ENCODE measurements around the gene PHYKPL.

Gene PHYKPL

DNA sequence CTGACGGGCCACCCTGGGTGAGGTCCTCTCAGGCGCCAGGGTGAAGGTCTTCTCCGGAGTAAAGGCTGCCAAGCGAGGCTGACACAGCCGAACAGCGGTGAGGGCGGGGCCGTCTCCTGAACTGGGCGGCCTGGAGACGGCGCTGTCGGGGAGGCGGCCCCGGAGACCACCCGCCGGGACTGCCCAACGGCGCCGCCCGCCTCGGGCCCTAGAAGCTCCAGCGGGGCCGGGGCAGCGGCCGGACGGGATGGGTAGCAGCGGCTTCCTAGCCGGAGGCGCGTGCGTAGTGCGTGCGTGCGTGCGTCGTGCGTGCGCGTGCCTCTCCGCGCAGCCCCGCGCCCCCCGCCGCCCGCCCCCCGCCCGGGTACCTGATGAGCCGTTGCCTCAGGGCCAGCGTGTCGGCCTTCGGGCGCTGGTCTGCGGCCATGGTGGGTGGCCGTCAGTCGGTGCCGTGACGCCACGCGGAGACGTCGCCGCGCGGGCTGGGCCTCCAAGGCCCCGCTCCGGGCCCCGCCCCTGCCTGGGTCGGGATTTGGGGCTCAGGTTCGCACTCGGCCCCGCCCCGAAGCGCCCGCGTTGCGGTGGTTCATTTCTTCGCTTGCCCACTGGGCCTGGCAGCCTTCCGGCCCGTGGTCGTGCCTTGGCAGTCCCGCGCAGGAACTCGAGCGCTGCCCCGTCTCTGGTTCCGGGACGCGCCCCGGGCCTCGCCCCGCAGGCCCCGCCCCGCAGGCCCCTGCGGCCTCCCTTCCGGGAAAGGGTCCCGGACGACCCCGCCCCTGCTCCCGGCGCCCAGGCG lies at the start of gene PHYKPL:
Gene PHYKPL, minus strand, starts transcription at position 679 of the 796 bp plus-strand sequence. Its CDS starts 252 bp downstream, at position 427.
- DNase-seq (ENCODE audit: low read depth in 2 of 2, low spot score in 1 of 2): peak in 1 of 2 donors; percentile 30

GRCh38 chr5:178282391-178282790 lies 49.8 kb upstream of the PHYKPL start:
- DNase-seq (ENCODE audit: low read depth in 2 of 2, low spot score in 1 of 2): no peak

DNA sequence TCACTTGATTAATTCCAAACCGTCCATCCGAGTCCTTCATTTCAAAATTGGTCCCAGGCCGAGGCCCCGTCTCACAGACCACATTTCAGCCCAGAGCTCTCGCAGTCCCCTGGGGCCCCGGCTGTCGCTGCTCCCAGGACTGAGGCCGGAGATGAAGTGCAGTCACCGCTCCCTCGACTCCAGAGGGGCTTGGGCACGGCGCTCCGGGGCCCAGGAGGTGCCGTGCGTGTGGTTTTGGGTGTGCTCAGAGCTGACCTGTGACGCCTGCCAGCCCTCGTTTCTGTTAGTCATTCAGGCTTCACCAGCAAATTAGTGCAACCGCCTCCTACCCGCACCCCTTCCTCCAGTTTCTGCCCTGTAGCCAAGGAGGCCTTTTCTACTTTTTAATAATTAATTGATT lies 48.7 kb upstream of the PHYKPL start:
- no peak for DNase-seq (ENCODE audit: low read depth in 2 of 2, low spot score in 1 of 2)

DNA sequence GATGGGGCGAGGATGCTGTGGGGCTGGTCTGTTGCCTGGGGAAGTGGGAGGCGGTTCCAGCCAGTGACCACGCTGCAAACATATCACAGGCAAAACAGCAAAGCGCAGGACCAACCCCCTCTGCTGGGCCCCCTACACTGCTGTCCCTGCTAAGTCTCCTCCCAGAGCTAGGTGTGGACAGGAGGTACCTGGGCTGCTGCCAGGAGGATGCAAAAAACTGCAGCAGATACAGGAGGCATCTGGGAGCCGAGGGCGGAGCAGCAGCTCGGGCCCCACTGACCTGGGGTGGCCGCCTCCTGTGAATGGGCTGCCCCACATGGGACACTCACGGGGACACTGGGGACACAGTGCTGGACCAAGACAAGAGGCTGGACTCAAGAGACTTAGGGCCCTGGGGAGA lies 48.0 kb upstream of the PHYKPL start:
- DNase-seq (ENCODE audit: low read depth in 2 of 2, low spot score in 1 of 2): no peak

DNA sequence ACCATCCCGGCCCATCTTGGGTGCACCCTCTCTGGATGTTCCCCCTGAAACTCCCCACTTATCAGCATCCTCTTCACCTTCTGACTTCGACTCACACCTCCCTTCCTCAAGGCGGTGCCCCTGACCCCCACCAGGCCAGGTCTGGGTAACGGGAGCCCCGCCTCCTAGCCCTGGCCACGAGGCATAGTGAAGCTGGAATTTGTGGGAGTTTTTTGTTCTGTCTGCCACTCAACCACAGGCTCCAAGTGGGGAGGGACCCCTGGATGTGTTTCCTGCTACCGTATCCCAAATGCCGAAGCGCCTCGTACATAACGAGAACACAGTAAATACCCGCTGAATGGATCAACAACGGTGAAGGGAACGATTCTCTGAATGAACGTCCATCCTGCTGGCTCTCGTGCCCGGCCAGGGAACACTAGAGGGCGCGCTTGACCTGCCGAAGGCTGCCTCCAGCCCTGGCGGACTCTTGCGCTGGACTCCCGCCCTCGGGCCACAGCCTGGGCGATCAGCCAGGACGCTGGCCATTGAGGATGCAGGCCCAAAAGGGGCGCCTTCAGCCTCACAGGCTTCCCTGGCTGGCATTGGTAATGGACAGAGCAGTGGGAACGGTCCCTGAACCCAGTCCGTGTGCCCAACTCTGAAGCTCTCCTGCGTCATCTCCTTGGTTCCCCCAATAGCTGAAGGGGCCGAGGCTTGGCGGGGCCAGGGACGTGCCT lies 47.3 kb upstream of the PHYKPL start:
- peak in 1 of 2 donors; percentile 17 for DNase-seq (ENCODE audit: low read depth in 2 of 2, low spot score in 1 of 2)

DNA sequence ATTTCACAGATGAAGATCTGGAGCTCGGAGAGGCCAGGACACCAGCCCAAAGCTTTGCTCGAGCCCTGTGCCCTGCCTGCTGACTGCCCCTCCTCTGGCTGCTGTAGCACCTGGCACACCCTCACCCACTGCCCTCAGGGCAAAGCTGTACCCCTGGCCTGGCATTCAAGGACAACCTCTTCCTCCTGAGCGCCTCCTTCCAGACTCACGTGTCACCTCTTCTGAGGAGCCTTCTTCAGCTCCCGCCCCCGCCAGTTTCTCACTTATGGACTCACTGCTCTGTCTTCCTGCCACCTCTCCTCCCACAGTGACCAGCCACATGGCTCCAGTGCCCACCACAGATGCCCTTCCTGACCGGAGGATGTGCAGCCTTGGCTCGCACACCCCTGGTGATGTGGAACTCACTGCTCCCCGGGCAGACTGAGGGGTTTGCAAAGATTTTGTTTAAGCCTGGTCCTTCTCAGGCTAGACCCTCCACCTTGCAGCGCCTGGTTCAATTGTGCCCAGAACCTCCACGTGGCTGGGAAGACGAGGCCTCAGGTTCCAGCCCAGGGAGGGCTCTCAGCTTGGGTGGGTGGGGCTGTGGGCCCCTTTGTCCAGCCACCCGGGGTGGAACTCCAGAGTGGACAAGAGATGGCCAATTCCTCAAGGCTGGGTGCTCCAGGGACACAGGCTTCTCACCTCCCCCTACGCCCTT lies 46.6 kb upstream of the PHYKPL start:
- DNase-seq (ENCODE audit: low read depth in 2 of 2, low spot score in 1 of 2): no peak

GRCh38 chr5:178278358-178279023 lies 45.9 kb upstream of the PHYKPL start:
- no peak for DNase-seq (ENCODE audit: low read depth in 2 of 2, low spot score in 1 of 2)

GRCh38 chr5:178277866-178278265 lies 45.3 kb upstream of the PHYKPL start:
- no peak for DNase-seq (ENCODE audit: low read depth in 2 of 2, low spot score in 1 of 2)

- no peak for DNase-seq (ENCODE audit: low read depth in 2 of 2, low spot score in 1 of 2)
Measured at GRCh38 chr5:178277346-178277745, 44.7 kb upstream of the PHYKPL start.

DNA sequence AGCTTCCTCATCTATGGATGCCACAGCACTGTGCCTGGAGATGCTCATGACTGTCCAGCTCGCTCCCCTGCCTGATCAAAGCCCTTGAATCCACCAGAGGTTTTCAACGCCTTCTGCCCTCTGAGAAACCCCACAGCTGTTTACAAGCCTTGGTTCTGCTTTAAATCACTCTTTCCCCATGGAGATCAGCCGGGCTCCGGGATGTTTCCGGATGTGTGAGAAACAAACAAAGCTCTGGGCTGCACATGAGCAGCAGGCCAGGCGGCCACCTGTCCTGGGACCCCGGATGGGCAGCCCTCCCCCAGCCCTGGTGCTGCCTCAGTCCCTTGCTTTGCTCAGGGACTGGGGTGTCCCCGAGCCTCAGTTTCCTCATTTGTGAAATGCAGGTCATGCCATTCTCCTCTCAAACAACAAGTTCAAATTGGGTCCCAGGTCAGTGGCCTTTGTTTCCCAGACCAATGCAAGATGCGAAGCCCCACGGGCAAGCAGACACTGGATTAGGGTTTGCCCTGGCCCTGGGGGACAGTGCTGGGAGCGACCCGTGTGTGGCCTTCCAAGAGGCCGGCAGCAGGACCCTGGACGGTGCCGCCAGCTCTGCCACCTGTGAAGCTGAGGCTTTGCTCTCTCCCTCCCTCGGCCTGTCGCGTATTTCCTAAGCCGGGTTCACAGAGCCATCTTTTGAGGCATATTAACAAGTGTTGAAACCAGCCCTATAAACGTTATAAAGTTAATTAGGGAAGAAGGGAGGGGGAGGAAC lies 42.4 kb upstream of the PHYKPL start:
- no peak for DNase-seq (ENCODE audit: low read depth in 2 of 2, low spot score in 1 of 2)

GRCh38 chr5:178273665-178274541 lies 41.3 kb upstream of the PHYKPL start:
- DNase-seq (ENCODE audit: low read depth in 2 of 2, low spot score in 1 of 2): no peak

DNA sequence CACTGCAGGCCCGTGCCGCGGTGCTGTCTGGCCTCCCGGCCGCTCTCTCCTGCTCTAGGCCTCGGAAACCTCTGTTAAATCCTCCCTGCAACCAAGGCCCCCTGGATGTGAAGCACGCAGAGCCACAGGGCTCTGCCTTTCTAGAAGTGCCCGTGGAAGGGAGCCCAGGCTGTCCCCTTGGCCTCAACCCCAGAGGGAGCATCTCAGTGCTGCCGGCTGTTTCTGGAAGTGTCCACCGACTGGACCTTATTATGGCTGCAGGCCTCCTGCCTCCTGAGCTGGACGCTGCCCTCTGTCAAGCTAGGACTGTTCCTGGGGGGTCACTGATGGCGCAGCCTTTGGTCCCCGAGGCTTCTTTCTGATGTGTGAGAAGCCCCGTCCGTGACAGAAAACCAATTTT lies 40.4 kb upstream of the PHYKPL start:
- DNase-seq (ENCODE audit: low read depth in 2 of 2, low spot score in 1 of 2): no peak

- no peak for DNase-seq (ENCODE audit: low read depth in 2 of 2, low spot score in 1 of 2)
Measured at GRCh38 chr5:178272591-178272990, 40.0 kb upstream of the PHYKPL start.

DNA sequence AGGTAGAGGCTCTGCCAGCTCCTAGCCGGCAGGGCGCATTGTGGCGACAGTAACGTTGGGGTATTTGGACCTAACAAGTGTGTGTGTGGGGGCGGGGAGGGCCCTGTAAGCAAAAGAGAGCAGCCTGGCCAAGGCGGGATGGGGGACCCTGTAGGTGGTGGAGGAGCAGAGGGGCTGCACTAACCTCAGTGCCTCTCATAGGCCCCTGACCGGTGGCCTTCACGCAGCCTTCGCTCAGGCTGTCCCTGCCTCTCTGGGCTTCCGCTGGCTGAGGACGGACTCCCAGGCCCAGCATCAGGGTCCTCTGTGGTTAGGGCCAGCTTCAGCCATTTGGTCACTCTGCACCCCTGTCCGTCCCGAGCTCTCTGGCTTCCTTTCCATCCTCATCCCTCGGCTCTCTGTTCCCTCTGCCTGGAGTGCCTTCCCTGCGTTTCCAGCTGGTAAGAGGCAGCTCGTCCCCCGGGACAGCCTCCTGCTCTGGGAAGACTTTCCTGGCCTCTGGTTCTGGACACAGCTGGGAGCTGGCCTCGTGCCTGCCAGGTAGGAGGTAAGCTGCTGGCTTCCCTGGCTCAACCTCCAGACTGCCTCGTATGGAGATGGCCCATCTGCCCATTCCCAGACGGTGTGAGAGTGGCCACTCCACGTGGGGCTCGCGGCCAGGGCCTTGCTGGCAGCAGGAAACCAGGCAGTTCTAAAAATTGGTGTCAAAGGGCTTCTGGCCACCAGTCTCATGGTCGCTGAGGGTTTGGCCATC lies 39.3 kb upstream of the PHYKPL start:
- DNase-seq (ENCODE audit: low read depth in 2 of 2, low spot score in 1 of 2): no peak

- no peak for DNase-seq (ENCODE audit: low read depth in 2 of 2, low spot score in 1 of 2)
Measured at GRCh38 chr5:178271231-178271630, 38.6 kb upstream of the PHYKPL start.

- DNase-seq (ENCODE audit: low read depth in 2 of 2, low spot score in 1 of 2): no peak
Measured at GRCh38 chr5:178269499-178269898, 36.9 kb upstream of the PHYKPL start.

GRCh38 chr5:178267876-178268275 lies 35.3 kb upstream of the PHYKPL start:
- no peak for DNase-seq (ENCODE audit: low read depth in 2 of 2, low spot score in 1 of 2)

DNA sequence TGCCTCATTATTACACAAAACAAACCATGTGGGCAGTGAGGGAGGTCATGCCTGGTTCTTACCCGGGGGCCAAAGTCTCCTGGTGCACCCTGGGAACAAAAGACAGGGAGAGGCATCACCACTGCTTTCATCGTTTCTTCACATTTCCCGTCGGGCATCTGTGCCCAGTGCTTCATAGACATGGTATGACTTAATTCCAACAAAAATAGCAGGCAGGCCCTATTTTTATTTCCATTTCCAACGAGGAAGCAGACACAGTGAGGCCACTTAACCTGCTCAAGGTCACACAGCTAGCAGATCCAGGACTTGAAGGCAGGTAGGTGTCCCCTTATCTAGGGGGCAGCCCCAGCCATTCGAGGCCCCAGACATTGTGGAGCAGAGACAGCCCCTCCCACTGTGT lies 34.6 kb upstream of the PHYKPL start:
- no peak for DNase-seq (ENCODE audit: low read depth in 2 of 2, low spot score in 1 of 2)

DNA sequence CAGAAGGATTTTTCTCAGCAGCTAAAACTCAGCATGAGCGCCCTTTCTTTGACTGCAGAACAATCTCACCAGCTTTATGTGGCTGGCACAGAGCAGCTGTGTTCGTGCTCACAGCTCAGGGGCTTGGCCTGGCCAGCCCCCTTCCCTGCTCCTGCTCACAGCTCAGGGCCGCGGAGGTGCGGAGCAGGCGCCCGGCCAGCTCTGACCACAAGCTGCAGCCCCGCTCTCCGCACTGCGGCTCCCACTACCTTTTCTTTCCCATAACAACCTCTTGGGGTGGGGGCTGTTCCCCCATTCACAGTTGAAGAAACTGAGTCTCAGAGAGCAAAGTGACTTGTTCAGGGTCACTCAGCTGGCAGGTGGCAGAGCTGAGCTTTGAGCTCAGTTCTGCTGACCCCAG lies 34.0 kb upstream of the PHYKPL start:
- no peak for DNase-seq (ENCODE audit: low read depth in 2 of 2, low spot score in 1 of 2)

All from stimulated activated CD8-positive, alpha-beta memory T cell treated with anti-CD3 and anti-CD28 coated beads, Interleukin-4, amount 100 ng/mL, for 4 hours (primary cell).